ENCODE measurements around the gene RFXANK. TPM values are rescaled to one million over a fixed set of nuclear protein-coding genes. Genes with fewer than 3 reads are reported as not detected.

Gene RFXANK
- total RNA-seq, 1 donor from 2014 or later, result 122 TPM

GRCh38 chr19:19209372-19209771, 17.3 kb downstream of the RFXANK start:
- Histone ChIP-seq H3K27me3 (ENCODE audit: control insufficient read depth, insufficient read depth, low read length) (peaks cover 36% of the 10 kb centered on the region), H3K36me3 (ENCODE audit: control insufficient read depth, insufficient read depth, low read length) (no peaks in the 10 kb centered on the region), H3K4me3 (ENCODE audit: low read depth, low read length) (no peak overlapping the region)
- no peak for TF ChIP-seq CTCF (IDR thresholded peaks at IDR 0.05; ENCODE audit: insufficient read depth, low read length, poor library complexity, severe bottlenecking)
- no peak for DNase-seq (ENCODE audit: low read depth)

GRCh38 chr19:19211499-19212420, 19.7 kb downstream of the RFXANK start, which contains the start of gene NCAN:
Gene NCAN (plus strand): TSS chr19:19211958. CDS start chr19:19216954, 4,996 bp downstream.
- TF ChIP-seq CTCF (IDR thresholded peaks at IDR 0.05; ENCODE audit: insufficient read depth, low read length, poor library complexity, severe bottlenecking), result no peak
- peaks cover 43% of the 10 kb centered on the region for H3K27me3 ChIP-seq (ENCODE audit: control insufficient read depth, insufficient read depth, low read length)
- H3K4me3 ChIP-seq (ENCODE audit: low read depth, low read length), result no peak within 1 kb of the TSS
- no peaks in the 10 kb centered on the region for H3K36me3 ChIP-seq (ENCODE audit: control insufficient read depth, insufficient read depth, low read length)
- no peak for DNase-seq (ENCODE audit: low read depth)

GRCh38 chr19:19212916-19213315, 20.9 kb downstream of the RFXANK start:
- Histone ChIP-seq H3K4me3 (ENCODE audit: low read depth, low read length) (no peak overlapping the region), H3K27me3 (ENCODE audit: control insufficient read depth, insufficient read depth, low read length) (peaks cover 43% of the 10 kb centered on the region), H3K36me3 (ENCODE audit: control insufficient read depth, insufficient read depth, low read length) (no peaks in the 10 kb centered on the region)
- no peak for TF ChIP-seq CTCF (IDR thresholded peaks at IDR 0.05; ENCODE audit: insufficient read depth, low read length, poor library complexity, severe bottlenecking)
- DNase-seq (ENCODE audit: low read depth), result no peak

GRCh38 chr19:19213426-19214158, 21.5 kb downstream of the RFXANK start:
- no peaks in the 10 kb centered on the region for H3K36me3 ChIP-seq (ENCODE audit: control insufficient read depth, insufficient read depth, low read length)
- H3K4me3 ChIP-seq (ENCODE audit: low read depth, low read length), result no peak overlapping the region
- DNase-seq (ENCODE audit: low read depth), result no peak
- H3K27me3 ChIP-seq (ENCODE audit: control insufficient read depth, insufficient read depth, low read length), result peaks cover 43% of the 10 kb centered on the region
- TF ChIP-seq CTCF (IDR thresholded peaks at IDR 0.05; ENCODE audit: insufficient read depth, low read length, poor library complexity, severe bottlenecking), result no peak

GRCh38 chr19:19214159-19214490, 22.1 kb downstream of the RFXANK start:
- Histone ChIP-seq H3K4me3 (ENCODE audit: low read depth, low read length) (no peak overlapping the region), H3K36me3 (ENCODE audit: control insufficient read depth, insufficient read depth, low read length) (no peaks in the 10 kb centered on the region), H3K27me3 (ENCODE audit: control insufficient read depth, insufficient read depth, low read length) (peaks cover 46% of the 10 kb centered on the region)
- no peak for TF ChIP-seq CTCF (IDR thresholded peaks at IDR 0.05; ENCODE audit: insufficient read depth, low read length, poor library complexity, severe bottlenecking)
- no peak for DNase-seq (ENCODE audit: low read depth)

Measured in kidney epithelial cell (primary cell).